ENCODE results near the gene OCA2. TPM values are rescaled to one million over a fixed set of nuclear protein-coding genes. Genes with fewer than 3 reads are reported as not detected.

The OCA2 gene
- polyA plus RNA-seq, 1 donor from 2014 or later: 0.97 TPM

GRCh38 chr15:27806396-27806795, 292.7 kb downstream of the OCA2 start:
- Histone ChIP-seq H3K4me2 (ENCODE audit: low read length) (no peak overlapping the region), H3K79me2 (replicated peaks; ENCODE audit: insufficient read depth, low read length) (no peaks in the 10 kb centered on the region), H3K9me3 (ENCODE audit: low read length) (peaks cover 3% of the 10 kb centered on the region), H3F3A (ENCODE audit: insufficient read depth, low read length, poor library complexity, severe bottlenecking) (no peaks in the 10 kb centered on the region), H3K27ac (ENCODE audit: low read length) (no peak overlapping the region), H3K9me2 (ENCODE audit: insufficient read depth, low read length) (no peaks in the 10 kb centered on the region), H3K36me3 (ENCODE audit: insufficient read depth, low read length) (no peaks in the 10 kb centered on the region), H3K4me3 (ENCODE audit: low read length) (no peak overlapping the region), H4K20me1 (ENCODE audit: insufficient read depth) (no peaks in the 10 kb centered on the region), H3K9ac (ENCODE audit: low read length) (no peak overlapping the region), H3K27me3 (ENCODE audit: insufficient read depth, low read depth, low read length) (no peaks in the 10 kb centered on the region), H2AFZ (ENCODE audit: low read depth, low read length) (no peak overlapping the region)
- TF ChIP-seq EP300 (conservative IDR thresholded peaks at IDR 0.05; ENCODE audit: poor library complexity, severe bottlenecking) (no peak), RAD21 (conservative IDR thresholded peaks at IDR 0.05) (no peak), REST (IDR thresholded peaks at IDR 0.05; ENCODE audit: borderline replicate concordance) (no peak), SMC3 (conservative IDR thresholded peaks at IDR 0.05; ENCODE audit: poor library complexity) (no peak), TAF1 (IDR thresholded peaks at IDR 0.05; ENCODE audit: low read depth) (no peak), EZH2 (IDR thresholded peaks at IDR 0.05; ENCODE audit: borderline replicate concordance, insufficient read depth, low read length, poor library complexity, severe bottlenecking) (no peak), MXI1 (conservative IDR thresholded peaks at IDR 0.05; ENCODE audit: poor library complexity, severe bottlenecking) (no peak)

- no peak for TF ChIP-seq POLR2AphosphoS5 (IDR thresholded peaks at IDR 0.05)
- no peak for TF ChIP-seq MXI1 (conservative IDR thresholded peaks at IDR 0.05; ENCODE audit: poor library complexity, severe bottlenecking)
- TF ChIP-seq SMC3 (conservative IDR thresholded peaks at IDR 0.05; ENCODE audit: poor library complexity): no peak
- no peak for TF ChIP-seq EZH2 (IDR thresholded peaks at IDR 0.05; ENCODE audit: borderline replicate concordance, insufficient read depth, low read length, poor library complexity, severe bottlenecking)
- no peak for TF ChIP-seq TAF1 (IDR thresholded peaks at IDR 0.05; ENCODE audit: low read depth)
- no peak for TF ChIP-seq EP300 (conservative IDR thresholded peaks at IDR 0.05; ENCODE audit: poor library complexity, severe bottlenecking)
- no peak for TF ChIP-seq CTCF (IDR thresholded peaks at IDR 0.05; ENCODE audit: poor library complexity, severe bottlenecking)
- TF ChIP-seq RAD21 (conservative IDR thresholded peaks at IDR 0.05): no peak
- no peak for TF ChIP-seq REST (IDR thresholded peaks at IDR 0.05; ENCODE audit: borderline replicate concordance)
- Histone ChIP-seq H3K9me2 (ENCODE audit: insufficient read depth, low read length) (no peaks in the 10 kb centered on the region), H3K4me2 (ENCODE audit: low read length) (no peak overlapping the region), H3K79me2 (replicated peaks; ENCODE audit: insufficient read depth, low read length) (no peaks in the 10 kb centered on the region), H4K20me1 (ENCODE audit: insufficient read depth) (no peaks in the 10 kb centered on the region), H3K4me3 (ENCODE audit: low read length) (no peak overlapping the region), H3K36me3 (ENCODE audit: insufficient read depth, low read length) (no peaks in the 10 kb centered on the region), H3F3A (ENCODE audit: insufficient read depth, low read length, poor library complexity, severe bottlenecking) (no peaks in the 10 kb centered on the region), H2AFZ (ENCODE audit: low read depth, low read length) (no peak overlapping the region), H3K9me3 (ENCODE audit: low read length) (peaks cover 3% of the 10 kb centered on the region), H3K27me3 (ENCODE audit: insufficient read depth, low read depth, low read length) (no peaks in the 10 kb centered on the region), H3K9ac (ENCODE audit: low read length) (no peak overlapping the region), H3K27ac (ENCODE audit: low read length) (no peak overlapping the region)
Observed at GRCh38 chr15:27805261-27806220, 293.6 kb downstream of the OCA2 start.

All from neural cell (in vitro differentiated cells).